ENCODE data around the gene RBM5.

GRCh38 chr3:50124052-50124799 is 35.5 kb downstream of the RBM5 start:
- TF ChIP-seq CTCF (conservative IDR thresholded peaks at IDR 0.05; ENCODE audit: low read length) (no peak), EZH2phosphoT487 (IDR thresholded peaks at IDR 0.05; ENCODE audit: borderline replicate concordance) (no peak)

Measured in Loucy (cell line).